ENCODE measurements around the gene MYO1H.
"Not testable (repeated sequence)": the region's sequence is repeated elsewhere in the genome, so short reads cannot be mapped to it uniquely, and the experiment has no call there.

MYO1H gene

GRCh38 chr12:109432842-109433304 lies 85.2 kb downstream of the MYO1H start:
- Histone ChIP-seq H3K27me3 (no peaks in the 10 kb centered on the region), H3K4me1 (no peaks in the 10 kb centered on the region), H3K4me3 (ENCODE audit: low read depth, low read length) (no peak overlapping the region), H3K36me3 (no peaks in the 10 kb centered on the region), H3K9me3 (no peaks in the 10 kb centered on the region)
- peak; percentile 92 for DNase-seq
- peak; percentile 96 for TF ChIP-seq CTCF (IDR thresholded peaks at IDR 0.05; ENCODE audit: low read depth, low read length)

GRCh38 chr12:109433618-109434017 lies 85.9 kb downstream of the MYO1H start:
- H3K36me3 ChIP-seq, result no peaks in the 10 kb centered on the region
- TF ChIP-seq CTCF (IDR thresholded peaks at IDR 0.05; ENCODE audit: low read depth, low read length), result peak; percentile 55
- DNase-seq, result peak; percentile 27
- H3K4me1 ChIP-seq, result no peaks in the 10 kb centered on the region
- no peaks in the 10 kb centered on the region for H3K27me3 ChIP-seq
- H3K9me3 ChIP-seq, result no peaks in the 10 kb centered on the region
- no peak overlapping the region for H3K4me3 ChIP-seq (ENCODE audit: low read depth, low read length)

GRCh38 chr12:109434582-109434981 lies 86.9 kb downstream of the MYO1H start:
- Histone ChIP-seq H3K36me3 (no peaks in the 10 kb centered on the region), H3K4me1 (no peaks in the 10 kb centered on the region), H3K9me3 (no peaks in the 10 kb centered on the region), H3K27me3 (no peaks in the 10 kb centered on the region), H3K4me3 (ENCODE audit: low read depth, low read length) (no peak overlapping the region)
- TF ChIP-seq CTCF (IDR thresholded peaks at IDR 0.05; ENCODE audit: low read depth, low read length), result no peak
- no peak for DNase-seq

- Histone ChIP-seq H3K4me3 (ENCODE audit: low read depth, low read length) (no peak overlapping the region), H3K36me3 (no peaks in the 10 kb centered on the region), H3K9me3 (no peaks in the 10 kb centered on the region), H3K4me1 (0 out of 2 replicates have a peak, but pooled peaks cover under 1% of the 10 kb centered on the region), H3K27me3 (no peaks in the 10 kb centered on the region)
- no peak for TF ChIP-seq CTCF (IDR thresholded peaks at IDR 0.05; ENCODE audit: low read depth, low read length)
- no peak for DNase-seq
Measured at GRCh38 chr12:109435428-109436187, 87.9 kb downstream of the MYO1H start.

- Histone ChIP-seq H3K36me3 (no peaks in the 10 kb centered on the region), H3K4me1 (0 out of 2 replicates have a peak, but pooled peaks cover 2% of the 10 kb centered on the region), H3K27me3 (no peaks in the 10 kb centered on the region), H3K4me3 (ENCODE audit: low read depth, low read length) (no peak overlapping the region), H3K9me3 (no peaks in the 10 kb centered on the region)
- TF ChIP-seq CTCF (IDR thresholded peaks at IDR 0.05; ENCODE audit: low read depth, low read length), result no peak
- no peak for DNase-seq
Measured at GRCh38 chr12:109436188-109436560, 88.5 kb downstream of the MYO1H start.

- no peak for TF ChIP-seq CTCF (IDR thresholded peaks at IDR 0.05; ENCODE audit: low read depth, low read length)
- no peak for DNase-seq
- Histone ChIP-seq H3K27me3 (no peaks in the 10 kb centered on the region), H3K4me1 (0 out of 2 replicates have a peak, but pooled peaks cover 2% of the 10 kb centered on the region), H3K36me3 (no peaks in the 10 kb centered on the region), H3K9me3 (no peaks in the 10 kb centered on the region), H3K4me3 (ENCODE audit: low read depth, low read length) (no peak overlapping the region)
Measured at GRCh38 chr12:109439181-109439580, 91.5 kb downstream of the MYO1H start.

- not testable (repeated sequence) for H3K4me3 ChIP-seq (ENCODE audit: low read depth, low read length); H3K36me3 ChIP-seq; H3K9me3 ChIP-seq; H3K27me3 ChIP-seq; DNase-seq; H3K4me1 ChIP-seq
Measured at GRCh38 chr12:109439951-109440350, 92.3 kb downstream of the MYO1H start.

Measured in BE2C (cell line).